ENCODE results near the gene ACP3. TPM values are rescaled to one million over a fixed set of nuclear protein-coding genes. Genes with fewer than 3 reads are reported as not detected.
"Not testable (repeated sequence)": the region's sequence is repeated elsewhere in the genome, so short reads cannot be mapped to it uniquely, and the experiment has no call there.

Gene ACP3
- polyA plus RNA-seq, 1 donor from 2014 or later: not detected

DNA sequence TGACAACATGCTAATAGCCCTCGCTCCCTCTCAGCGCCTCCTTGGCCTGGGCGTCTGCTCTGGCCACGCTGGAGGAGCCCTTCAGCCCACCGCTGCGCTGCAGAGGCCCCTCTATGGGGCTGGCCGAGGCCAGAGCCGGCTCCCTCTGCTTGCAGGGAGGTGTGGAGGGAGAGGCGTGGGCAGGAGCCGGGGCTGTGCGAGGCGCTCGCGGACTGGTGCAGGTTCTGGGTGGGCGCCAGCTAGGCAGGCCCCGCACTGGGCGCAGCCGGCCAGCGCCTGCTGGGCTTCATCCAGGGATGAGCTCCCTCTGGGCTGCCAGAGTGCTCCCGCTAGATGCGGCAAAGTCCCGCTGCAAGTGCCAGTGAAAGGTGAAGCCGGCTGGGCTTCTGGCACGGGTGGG, 79.0 kb downstream of the ACP3 start:
- Histone ChIP-seq H3K9ac (ENCODE audit: low read length) (no peak overlapping the region), H3K4me2 (ENCODE audit: low read length) (no peak overlapping the region), H3K4me3 (ENCODE audit: low read length) (no peak overlapping the region), H2AFZ (ENCODE audit: low read depth, low read length) (no peak overlapping the region), H3K27me3 (ENCODE audit: insufficient read depth, low read depth, low read length) (no peaks in the 10 kb centered on the region), H3K9me2 (ENCODE audit: insufficient read depth, low read length) (no peaks in the 10 kb centered on the region), H3K27ac (ENCODE audit: low read length) (no peak overlapping the region), H3F3A (ENCODE audit: insufficient read depth, low read length, poor library complexity, severe bottlenecking) (no peaks in the 10 kb centered on the region), H4K20me1 (ENCODE audit: insufficient read depth) (no peaks in the 10 kb centered on the region), H3K36me3 (ENCODE audit: insufficient read depth, low read length) (no peaks in the 10 kb centered on the region), H3K9me3 (ENCODE audit: low read length) (no peaks in the 10 kb centered on the region), H3K79me2 (replicated peaks; ENCODE audit: insufficient read depth, low read length) (no peaks in the 10 kb centered on the region)
- TF ChIP-seq RAD21 (conservative IDR thresholded peaks at IDR 0.05) (no peak), MXI1 (conservative IDR thresholded peaks at IDR 0.05; ENCODE audit: poor library complexity, severe bottlenecking) (no peak), EP300 (conservative IDR thresholded peaks at IDR 0.05; ENCODE audit: poor library complexity, severe bottlenecking) (no peak), TAF1 (IDR thresholded peaks at IDR 0.05; ENCODE audit: low read depth) (no peak), EZH2 (IDR thresholded peaks at IDR 0.05; ENCODE audit: borderline replicate concordance, insufficient read depth, low read length, poor library complexity, severe bottlenecking) (no peak), POLR2AphosphoS5 (IDR thresholded peaks at IDR 0.05) (no peak), SMC3 (conservative IDR thresholded peaks at IDR 0.05; ENCODE audit: poor library complexity) (no peak), CTCF (IDR thresholded peaks at IDR 0.05; ENCODE audit: poor library complexity, severe bottlenecking) (no peak)
- TF ChIP-seq, protein P1, sequence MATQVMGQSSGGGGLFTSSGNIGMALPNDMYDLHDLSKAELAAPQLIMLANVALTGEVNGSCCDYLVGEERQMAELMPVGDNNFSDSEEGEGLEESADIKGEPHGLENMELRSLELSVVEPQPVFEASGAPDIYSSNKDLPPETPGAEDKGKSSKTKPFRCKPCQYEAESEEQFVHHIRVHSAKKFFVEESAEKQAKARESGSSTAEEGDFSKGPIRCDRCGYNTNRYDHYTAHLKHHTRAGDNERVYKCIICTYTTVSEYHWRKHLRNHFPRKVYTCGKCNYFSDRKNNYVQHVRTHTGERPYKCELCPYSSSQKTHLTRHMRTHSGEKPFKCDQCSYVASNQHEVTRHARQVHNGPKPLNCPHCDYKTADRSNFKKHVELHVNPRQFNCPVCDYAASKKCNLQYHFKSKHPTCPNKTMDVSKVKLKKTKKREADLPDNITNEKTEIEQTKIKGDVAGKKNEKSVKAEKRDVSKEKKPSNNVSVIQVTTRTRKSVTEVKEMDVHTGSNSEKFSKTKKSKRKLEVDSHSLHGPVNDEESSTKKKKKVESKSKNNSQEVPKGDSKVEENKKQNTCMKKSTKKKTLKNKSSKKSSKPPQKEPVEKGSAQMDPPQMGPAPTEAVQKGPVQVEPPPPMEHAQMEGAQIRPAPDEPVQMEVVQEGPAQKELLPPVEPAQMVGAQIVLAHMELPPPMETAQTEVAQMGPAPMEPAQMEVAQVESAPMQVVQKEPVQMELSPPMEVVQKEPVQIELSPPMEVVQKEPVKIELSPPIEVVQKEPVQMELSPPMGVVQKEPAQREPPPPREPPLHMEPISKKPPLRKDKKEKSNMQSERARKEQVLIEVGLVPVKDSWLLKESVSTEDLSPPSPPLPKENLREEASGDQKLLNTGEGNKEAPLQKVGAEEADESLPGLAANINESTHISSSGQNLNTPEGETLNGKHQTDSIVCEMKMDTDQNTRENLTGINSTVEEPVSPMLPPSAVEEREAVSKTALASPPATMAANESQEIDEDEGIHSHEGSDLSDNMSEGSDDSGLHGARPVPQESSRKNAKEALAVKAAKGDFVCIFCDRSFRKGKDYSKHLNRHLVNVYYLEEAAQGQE (IDR thresholded peaks at IDR 0.05; ENCODE audit: borderline replicate concordance): no peak

DNA sequence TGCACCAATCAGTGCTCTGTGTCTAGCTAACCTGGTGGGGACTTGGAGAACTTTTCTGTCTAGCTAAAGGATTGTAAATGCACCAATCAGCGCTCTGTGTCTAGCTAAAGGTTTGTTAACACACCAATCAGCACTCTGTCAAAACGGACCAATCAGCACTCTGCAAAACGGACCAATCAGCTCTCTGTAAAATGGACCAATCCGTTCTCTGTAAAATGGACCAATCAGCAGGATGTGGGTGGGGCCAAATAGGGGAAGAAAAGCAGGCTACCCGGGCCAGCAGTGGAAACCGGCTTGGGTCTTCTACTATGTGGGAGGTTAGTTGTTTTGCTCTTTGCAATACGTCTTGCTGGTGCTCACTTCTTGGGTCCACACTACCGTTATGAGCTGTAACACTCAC, 79.6 kb downstream of the ACP3 start:
- not testable (repeated sequence) for H4K20me1 ChIP-seq (ENCODE audit: insufficient read depth); H3K9me2 ChIP-seq (ENCODE audit: insufficient read depth, low read length); H3K36me3 ChIP-seq (ENCODE audit: insufficient read depth, low read length); H3F3A ChIP-seq (ENCODE audit: insufficient read depth, low read length, poor library complexity, severe bottlenecking); H3K27ac ChIP-seq (ENCODE audit: low read length); H3K79me2 ChIP-seq (replicated peaks; ENCODE audit: insufficient read depth, low read length); H3K9me3 ChIP-seq (ENCODE audit: low read length); H3K9ac ChIP-seq (ENCODE audit: low read length); H3K27me3 ChIP-seq (ENCODE audit: insufficient read depth, low read depth, low read length); H3K4me3 ChIP-seq (ENCODE audit: low read length); H3K4me2 ChIP-seq (ENCODE audit: low read length); H2AFZ ChIP-seq (ENCODE audit: low read depth, low read length)

Data from neural cell (in vitro differentiated cells).